ENCODE data around the gene AP5B1.
A peak's percentile ranks its signal among the peaks of the same experiment; 100 is the strongest.
"Not testable (repeated sequence)": the region's sequence is repeated elsewhere in the genome, so short reads cannot be mapped to it uniquely, and the experiment has no call there.

Gene AP5B1

GRCh38 chr11:65786008-65786785 lies 5.4 kb upstream of the AP5B1 start:
- no peak for DNase-seq (ENCODE audit: low read depth in 3 of 3)

GRCh38 chr11:65785319-65786007 lies 4.7 kb upstream of the AP5B1 start:
- DNase-seq (ENCODE audit: low read depth in 3 of 3) = no peak

- no peak for DNase-seq (ENCODE audit: low read depth in 3 of 3)
These were observed 2.0 kb upstream of the AP5B1 start for GRCh38 chr11:65782816-65783228.

- DNase-seq (ENCODE audit: low read depth in 3 of 3) = no peak
These were observed 1.4 kb upstream of the AP5B1 start for GRCh38 chr11:65781962-65782815.

GRCh38 chr11:65781152-65781961 lies 581 bp upstream of the AP5B1 start:
- DNase-seq (ENCODE audit: low read depth in 3 of 3) = no peak

- peak; percentile 49 to 61 (median 56) for DNase-seq (ENCODE audit: low read depth in 3 of 3)
These were observed 632 bp downstream of the AP5B1 start for GRCh38 chr11:65779919-65780769.

GRCh38 chr11:65779669-65779918 lies 1.2 kb downstream of the AP5B1 start:
- no peak for DNase-seq (ENCODE audit: low read depth in 3 of 3)

- no peak for DNase-seq (ENCODE audit: low read depth in 3 of 3)
These were observed 1.7 kb downstream of the AP5B1 start for GRCh38 chr11:65778901-65779668.

GRCh38 chr11:65778431-65778900 lies 2.3 kb downstream of the AP5B1 start:
- no peak for DNase-seq (ENCODE audit: low read depth in 3 of 3)

- DNase-seq (ENCODE audit: low read depth in 3 of 3) = no peak
These were observed 2.9 kb downstream of the AP5B1 start for GRCh38 chr11:65777821-65778361.

GRCh38 chr11:65777241-65777640 lies 3.5 kb downstream of the AP5B1 start:
- DNase-seq (ENCODE audit: low read depth in 3 of 3) = no peak

- DNase-seq (ENCODE audit: low read depth in 3 of 3) = no peak
These were observed 4.0 kb downstream of the AP5B1 start for GRCh38 chr11:65776710-65777141.

GRCh38 chr11:65776196-65776595 lies 4.6 kb downstream of the AP5B1 start:
- no peak for DNase-seq (ENCODE audit: low read depth in 3 of 3)

GRCh38 chr11:65774525-65775306 lies 6.1 kb downstream of the AP5B1 start:
- DNase-seq (ENCODE audit: low read depth in 3 of 3) = no peak

- no peak for DNase-seq (ENCODE audit: low read depth in 3 of 3)
These were observed 6.9 kb downstream of the AP5B1 start for GRCh38 chr11:65773784-65774411.

- no peak for DNase-seq (ENCODE audit: low read depth in 3 of 3)
These were observed 9.1 kb downstream of the AP5B1 start for GRCh38 chr11:65771589-65772112.

- DNase-seq (ENCODE audit: low read depth in 3 of 3) = no peak
These were observed 9.7 kb downstream of the AP5B1 start for GRCh38 chr11:65770951-65771567.

- not testable (repeated sequence) for DNase-seq (ENCODE audit: low read depth in 3 of 3)
These were observed 13.0 kb downstream of the AP5B1 start for GRCh38 chr11:65767806-65768205.
